Measurements from ENCODE around the gene BTBD9.

GRCh38 chr6:38480036-38480435 is 159.7 kb downstream of the BTBD9 start:
- TF ChIP-seq CREB5 (CRISPR knock-in tag; IDR thresholded peaks at IDR 0.05; ENCODE audit: low read depth): no peak
- TF ChIP-seq ZFP3 (CRISPR knock-in tag; IDR thresholded peaks at IDR 0.05): no peak
- TF ChIP-seq ZNF70 (CRISPR knock-in tag; IDR thresholded peaks at IDR 0.05): no peak
- TF ChIP-seq TCF4 (CRISPR knock-in tag; IDR thresholded peaks at IDR 0.05; ENCODE audit: borderline replicate concordance): no peak
- TF ChIP-seq OSR1 (CRISPR knock-in tag; IDR thresholded peaks at IDR 0.05): no peak
